ENCODE data around the gene GARNL3. TPM values are rescaled to one million over a fixed set of nuclear protein-coding genes. Genes with fewer than 3 reads are reported as not detected.

Gene GARNL3
- total RNA-seq, 1 experiment from 2014 or later: 15.5 TPM

- intact Hi-C loops (cut with micrococcal nuclease): no loop called here
- CTCF ChIA-PET: no interaction called here
- DNase-seq: no peak
Measured at GRCh38 chr9:127405344-127406125, 141.0 kb downstream of the GARNL3 start.

GRCh38 chr9:127406799-127407491 is 142.4 kb downstream of the GARNL3 start:
- Histone ChIP-seq H3F3A (ENCODE audit: low read length, unreplicated experiment) (no peaks in the 10 kb centered on the region), H2AFZ (ENCODE audit: low read length) (no peak overlapping the region), H3K36me3 (ENCODE audit: low read depth, low read length) (no peaks in the 10 kb centered on the region; the same call in 1 of the 2 replicates), H3K4me1 (ENCODE audit: insufficient read depth, low read length) (no peaks in the 10 kb centered on the region), H3K79me2 (ENCODE audit: low read length) (no peaks in the 10 kb centered on the region), H4K20me1 (ENCODE audit: low read length) (no peaks in the 10 kb centered on the region), H3K27ac (ENCODE audit: low read length) (no peak overlapping the region), H3K4me3 (ENCODE audit: low read length) (no peak overlapping the region), H3K9ac (ENCODE audit: low read length) (no peak overlapping the region), H3K9me3 (ENCODE audit: low read length) (no peaks in the 10 kb centered on the region), H3K9me2 (replicated peaks; ENCODE audit: low read length) (no peaks in the 10 kb centered on the region), H3K27me3 (ENCODE audit: low read length) (no peaks in the 10 kb centered on the region), H3K4me2 (ENCODE audit: low read length) (no peak overlapping the region)
- DNase-seq (no peak), ATAC-seq (peak; percentile 33)
- BruUV-seq (replicated peaks): no TSS peak
- TF ChIP-seq EZH2phosphoT487 (IDR thresholded peaks at IDR 0.05; ENCODE audit: borderline replicate concordance, low read length) (no peak), CTCF (conservative IDR thresholded peaks at IDR 0.05; ENCODE audit: low read depth, low read length) (no peak), EZH2 (IDR thresholded peaks at IDR 0.05; ENCODE audit: low read length, unreplicated experiment) (no peak)
- POLR2A ChIA-PET (ENCODE audit: unreplicated experiment): no interaction called here
- CTCF ChIA-PET: no interaction called here
- intact Hi-C loops (cut with micrococcal nuclease): no loop called here

More at GRCh38 chr9:127405344-127406125, 141.0 kb downstream of the GARNL3 start:
- no peaks in the 10 kb centered on the region for H4K20me1 ChIP-seq (ENCODE audit: low read length)
- H3K9me2 ChIP-seq (replicated peaks; ENCODE audit: low read length): no peaks in the 10 kb centered on the region
- H3K27me3 ChIP-seq (ENCODE audit: low read length): no peaks in the 10 kb centered on the region
- H3K27ac ChIP-seq (ENCODE audit: low read length): no peak overlapping the region
- no peak for TF ChIP-seq EZH2 (IDR thresholded peaks at IDR 0.05; ENCODE audit: low read length, unreplicated experiment)
- TF ChIP-seq EZH2phosphoT487 (IDR thresholded peaks at IDR 0.05; ENCODE audit: borderline replicate concordance, low read length): no peak
- no peak for TF ChIP-seq CTCF (conservative IDR thresholded peaks at IDR 0.05; ENCODE audit: low read depth, low read length)
- H3K4me1 ChIP-seq (ENCODE audit: insufficient read depth, low read length): no peaks in the 10 kb centered on the region
- no peaks in the 10 kb centered on the region for H3K79me2 ChIP-seq (ENCODE audit: low read length)
- H3F3A ChIP-seq (ENCODE audit: low read length, unreplicated experiment): no peaks in the 10 kb centered on the region
- H3K9ac ChIP-seq (ENCODE audit: low read length): no peak overlapping the region
- H3K4me2 ChIP-seq (ENCODE audit: low read length): no peak overlapping the region
- no peaks in the 10 kb centered on the region for H3K9me3 ChIP-seq (ENCODE audit: low read length)
- POLR2A ChIA-PET (ENCODE audit: unreplicated experiment): no interaction called here
- BruUV-seq (replicated peaks): no TSS peak
- H2AFZ ChIP-seq (ENCODE audit: low read length): no peak overlapping the region
- H3K36me3 ChIP-seq (ENCODE audit: low read depth, low read length): no peaks in the 10 kb centered on the region; the same call in 1 of the 2 replicates
- no peak overlapping the region for H3K4me3 ChIP-seq (ENCODE audit: low read length)
- ATAC-seq: no peak

DNA sequence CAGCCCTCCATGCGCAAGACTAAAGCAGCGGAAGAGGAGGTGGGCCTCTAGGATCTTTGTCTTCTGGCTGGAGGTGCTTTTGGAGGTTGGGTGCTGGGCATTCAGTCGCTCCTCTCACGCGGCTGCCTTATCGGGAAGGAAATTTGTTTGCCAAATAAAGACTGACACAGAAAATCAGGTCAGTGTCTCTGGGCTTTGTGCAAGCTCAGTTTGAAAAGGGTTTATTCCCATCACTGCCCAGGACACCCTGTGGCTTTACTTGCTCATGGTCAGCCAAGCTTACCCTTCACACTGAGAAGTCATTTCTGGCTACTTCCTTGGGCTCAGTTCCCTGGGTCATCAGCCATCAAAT is 142.9 kb downstream of the GARNL3 start:
- no peaks in the 10 kb centered on the region for H3K27me3 ChIP-seq (ENCODE audit: low read length)
- no peak overlapping the region for H3K9ac ChIP-seq (ENCODE audit: low read length)
- ChIA-PET POLR2A (ENCODE audit: unreplicated experiment) (no interaction called here), CTCF (interaction anchor here (0.7 kb wide), 1 partner anchor 48 kb away, joined by 5 read pairs; no protein-coding TSS in a partner anchor)
- TF ChIP-seq CTCF (conservative IDR thresholded peaks at IDR 0.05; ENCODE audit: low read depth, low read length) (no peak), EZH2 (IDR thresholded peaks at IDR 0.05; ENCODE audit: low read length, unreplicated experiment) (no peak), EZH2phosphoT487 (IDR thresholded peaks at IDR 0.05; ENCODE audit: borderline replicate concordance, low read length) (no peak)
- no peak overlapping the region for H2AFZ ChIP-seq (ENCODE audit: low read length)
- H3K9me2 ChIP-seq (replicated peaks; ENCODE audit: low read length): no peaks in the 10 kb centered on the region
- H4K20me1 ChIP-seq (ENCODE audit: low read length): no peaks in the 10 kb centered on the region
- H3F3A ChIP-seq (ENCODE audit: low read length, unreplicated experiment): no peaks in the 10 kb centered on the region
- no peak overlapping the region for H3K27ac ChIP-seq (ENCODE audit: low read length)
- no peaks in the 10 kb centered on the region for H3K4me1 ChIP-seq (ENCODE audit: insufficient read depth, low read length)
- H3K4me2 ChIP-seq (ENCODE audit: low read length): no peak overlapping the region
- H3K79me2 ChIP-seq (ENCODE audit: low read length): no peaks in the 10 kb centered on the region
- H3K36me3 ChIP-seq (ENCODE audit: low read depth, low read length): no peaks in the 10 kb centered on the region; the same call in 1 of the 2 replicates
- DNase-seq (no peak), ATAC-seq (peak; percentile 49; the same call in 1 of the 2 replicates)
- H3K9me3 ChIP-seq (ENCODE audit: low read length): no peaks in the 10 kb centered on the region
- H3K4me3 ChIP-seq (ENCODE audit: low read length): no peak overlapping the region
- BruUV-seq (replicated peaks): TSS peak; percentile 15
- intact Hi-C loops (cut with micrococcal nuclease): no loop called here

Measured in PC-3 (cell line).